GM12872 (cell line): ENCODE results near the gene PAK5.
A peak's percentile ranks its signal among the peaks of the same experiment; 100 is the strongest.

Experiments
- TF ChIP-seq, protein P1 (sequence below): IDR thresholded peaks from 3 replicates; pipeline ENCODE4 v1.5.1; 2011; ENCODE audit warnings: low read depth, mild to moderate bottlenecking, low read length, moderate library complexity; ENCODE audit not compliant: insufficient read depth

Gene PAK5

DNA sequence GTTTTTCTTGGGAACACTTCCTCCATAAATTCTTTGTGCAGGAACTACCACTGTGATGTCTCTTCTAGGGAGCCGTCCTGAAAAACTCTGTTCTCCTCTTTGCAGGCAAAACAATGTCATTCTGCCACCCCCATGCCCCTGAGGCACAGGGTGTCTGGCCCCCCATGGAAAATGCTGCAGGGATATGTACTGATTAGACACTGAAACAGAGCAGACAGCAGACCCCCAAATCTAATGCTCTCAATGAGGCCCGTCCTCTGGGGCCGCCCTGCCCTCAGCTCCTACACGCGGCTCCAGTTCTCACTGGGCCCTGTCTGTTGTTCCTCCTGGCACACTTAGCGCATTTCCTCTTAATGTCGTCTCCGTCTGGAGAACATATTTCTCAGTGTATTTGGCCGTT, 227.0 kb downstream of the PAK5 start:
- TF ChIP-seq, protein P1, sequence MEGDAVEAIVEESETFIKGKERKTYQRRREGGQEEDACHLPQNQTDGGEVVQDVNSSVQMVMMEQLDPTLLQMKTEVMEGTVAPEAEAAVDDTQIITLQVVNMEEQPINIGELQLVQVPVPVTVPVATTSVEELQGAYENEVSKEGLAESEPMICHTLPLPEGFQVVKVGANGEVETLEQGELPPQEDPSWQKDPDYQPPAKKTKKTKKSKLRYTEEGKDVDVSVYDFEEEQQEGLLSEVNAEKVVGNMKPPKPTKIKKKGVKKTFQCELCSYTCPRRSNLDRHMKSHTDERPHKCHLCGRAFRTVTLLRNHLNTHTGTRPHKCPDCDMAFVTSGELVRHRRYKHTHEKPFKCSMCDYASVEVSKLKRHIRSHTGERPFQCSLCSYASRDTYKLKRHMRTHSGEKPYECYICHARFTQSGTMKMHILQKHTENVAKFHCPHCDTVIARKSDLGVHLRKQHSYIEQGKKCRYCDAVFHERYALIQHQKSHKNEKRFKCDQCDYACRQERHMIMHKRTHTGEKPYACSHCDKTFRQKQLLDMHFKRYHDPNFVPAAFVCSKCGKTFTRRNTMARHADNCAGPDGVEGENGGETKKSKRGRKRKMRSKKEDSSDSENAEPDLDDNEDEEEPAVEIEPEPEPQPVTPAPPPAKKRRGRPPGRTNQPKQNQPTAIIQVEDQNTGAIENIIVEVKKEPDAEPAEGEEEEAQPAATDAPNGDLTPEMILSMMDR, result no peak

DNA sequence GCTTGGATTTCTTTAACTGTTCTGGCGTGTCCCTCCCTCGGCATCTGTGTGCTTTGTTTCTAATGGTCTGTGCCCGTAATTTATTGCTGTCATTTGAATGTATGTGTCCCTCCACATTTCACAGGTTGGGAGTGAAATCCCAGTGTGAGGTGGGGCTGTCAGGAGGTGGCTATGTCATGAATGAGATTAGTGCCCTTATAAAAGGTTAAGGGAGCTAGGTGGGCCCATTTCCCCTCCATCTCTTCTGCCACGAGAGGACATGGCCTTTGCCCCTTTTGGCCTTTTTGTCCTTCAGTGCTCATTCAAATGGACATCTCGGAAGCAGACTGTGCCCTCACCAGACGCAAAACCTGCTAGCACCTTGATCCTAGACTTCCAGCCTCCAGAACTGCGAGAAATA, 228.2 kb downstream of the PAK5 start:
- TF ChIP-seq, protein P1, result no peak

DNA sequence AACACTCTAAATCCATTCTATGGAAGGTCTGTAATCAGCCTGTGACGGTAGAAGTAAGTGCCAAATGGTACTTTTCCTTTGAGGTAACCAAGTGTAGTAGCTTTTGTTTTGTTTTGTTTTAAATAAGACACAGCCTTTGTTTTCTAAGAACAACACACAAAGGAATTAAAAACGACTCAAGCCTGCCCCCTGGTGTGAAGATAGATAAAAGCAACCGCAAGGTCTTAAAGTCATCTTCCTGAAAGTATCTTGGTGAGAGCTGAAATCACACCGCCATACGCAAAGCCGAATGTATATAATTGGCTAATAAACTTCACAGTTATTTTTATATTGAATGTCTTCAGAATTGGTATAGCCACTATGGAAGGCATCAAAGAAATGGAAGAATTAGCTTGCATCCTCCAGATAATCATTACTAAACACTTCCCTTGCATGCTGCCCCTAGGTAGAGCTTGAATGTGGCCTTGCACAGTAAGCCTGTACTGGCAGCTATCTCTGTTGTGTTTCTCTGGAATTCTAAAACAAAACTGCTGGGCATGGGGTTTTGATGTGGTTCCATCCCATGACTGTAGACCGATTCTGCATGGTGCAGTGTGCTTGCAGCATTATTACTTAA, 228.9 kb downstream of the PAK5 start:
- TF ChIP-seq, protein P1, result peak; percentile 53

DNA sequence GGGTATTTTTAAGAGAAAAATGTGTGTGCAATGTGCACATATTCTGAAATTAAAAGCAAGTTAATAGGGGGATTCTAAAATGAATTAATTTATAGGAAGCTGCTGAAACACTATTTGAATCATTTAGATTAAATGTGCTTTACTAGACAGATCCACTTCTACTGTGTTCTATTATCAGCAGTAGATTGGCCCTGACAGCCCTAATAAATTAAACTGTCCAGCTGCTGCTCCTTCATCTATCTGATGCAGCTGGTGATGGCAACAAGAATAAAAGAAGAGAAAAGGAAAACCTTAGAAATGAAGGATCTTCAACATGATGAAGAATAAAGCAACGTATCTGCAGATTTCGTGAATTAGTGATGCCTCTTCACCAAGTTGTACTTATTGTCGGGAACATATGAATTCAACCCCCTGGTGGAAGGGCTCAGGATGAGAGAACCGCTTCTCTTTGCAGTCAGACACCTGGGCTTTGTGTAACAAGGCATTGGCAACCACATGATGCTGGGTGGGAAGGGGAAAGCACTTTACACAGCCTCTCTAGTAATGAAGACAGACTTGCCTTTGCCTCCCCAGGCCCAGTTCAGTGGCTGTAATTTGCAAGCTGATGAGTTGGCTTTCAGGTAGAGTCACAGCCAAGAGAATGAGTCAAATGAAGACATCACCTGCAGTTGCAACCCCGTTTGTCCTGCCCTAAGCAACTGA, 230.1 kb downstream of the PAK5 start:
- TF ChIP-seq, protein P1, result no peak

DNA sequence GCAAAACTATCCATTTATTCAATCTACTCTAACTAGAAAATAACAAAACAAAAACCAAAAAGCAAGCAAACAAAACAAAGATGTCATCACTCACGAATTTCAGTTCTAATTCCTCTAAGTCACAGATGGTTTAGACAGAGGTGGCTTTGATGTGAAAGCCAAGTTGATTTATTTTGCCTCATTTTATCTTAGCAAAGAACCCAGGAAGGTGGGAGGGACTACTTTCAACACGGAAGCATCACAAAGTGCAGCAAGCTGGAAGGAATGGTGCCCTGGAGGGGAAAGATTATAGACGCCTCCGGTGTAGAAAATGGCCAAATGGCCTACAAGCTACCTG, 236.1 kb downstream of the PAK5 start:
- TF ChIP-seq, protein P1, result no peak

DNA sequence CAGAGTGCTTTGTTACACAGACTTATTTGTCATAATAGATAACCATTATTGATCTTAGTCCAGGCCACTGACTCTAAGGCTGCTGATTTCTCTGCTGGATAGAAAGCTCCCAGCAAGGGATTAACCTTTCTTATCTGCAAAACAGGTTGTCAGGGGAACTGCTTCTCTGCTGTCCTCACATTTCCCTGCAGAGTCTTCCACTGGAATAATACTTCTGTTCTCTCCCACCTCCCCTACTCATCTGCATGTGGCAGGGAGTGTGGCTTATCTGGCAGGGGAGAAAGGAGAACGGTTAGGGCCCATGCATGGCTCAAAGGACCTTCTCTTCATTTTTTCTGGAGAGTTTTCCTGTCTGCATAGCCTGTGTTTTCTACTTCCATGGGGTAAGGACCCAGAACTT, 238.3 kb downstream of the PAK5 start:
- TF ChIP-seq, protein P1, result no peak

DNA sequence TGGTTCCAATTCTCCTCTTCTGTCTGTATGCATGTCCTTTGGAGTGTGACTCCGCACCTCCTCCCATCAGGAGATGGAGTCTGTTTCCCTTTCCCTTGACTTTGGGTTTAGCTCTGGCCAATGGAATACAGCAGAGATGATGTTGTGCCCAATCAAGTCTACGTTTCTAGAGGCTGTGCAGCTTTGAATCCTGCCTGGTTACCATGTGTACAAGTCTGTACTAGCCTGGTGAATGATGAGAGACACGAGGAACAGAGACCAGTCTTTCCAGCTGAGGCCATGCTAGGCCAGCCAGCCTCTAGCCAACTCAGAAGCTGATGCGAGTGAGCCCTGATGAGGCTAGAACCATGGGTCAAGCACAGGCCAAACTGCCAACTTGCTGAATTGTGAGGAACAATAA, 241.3 kb downstream of the PAK5 start:
- TF ChIP-seq, protein P1, result no peak
